ENCODE measurements around the gene TCOF1.

The TCOF1 gene

GRCh38 chr5:150391064-150391834 lies 33.8 kb downstream of the TCOF1 start:
- no peak for DNase-seq (ENCODE audit: low spot score)

- DNase-seq (ENCODE audit: low spot score) = no peak
These were observed 34.5 kb downstream of the TCOF1 start for GRCh38 chr5:150391986-150392385.

GRCh38 chr5:150392680-150393079 lies 35.2 kb downstream of the TCOF1 start:
- no peak for DNase-seq (ENCODE audit: low spot score)

GRCh38 chr5:150393096-150393645 lies 35.7 kb downstream of the TCOF1 start:
- DNase-seq (ENCODE audit: low spot score) = no peak

GRCh38 chr5:150394131-150394530 lies 36.6 kb downstream of the TCOF1 start:
- DNase-seq (ENCODE audit: low spot score) = no peak

- no peak for DNase-seq (ENCODE audit: low spot score)
These were observed 37.6 kb downstream of the TCOF1 start for GRCh38 chr5:150394912-150395687.

- no peak for DNase-seq (ENCODE audit: low spot score)
These were observed 38.1 kb downstream of the TCOF1 start for GRCh38 chr5:150395688-150395975.

- no peak for DNase-seq (ENCODE audit: low spot score)
These were observed 38.8 kb downstream of the TCOF1 start for GRCh38 chr5:150396267-150396666.

- peak; percentile 77 for DNase-seq (ENCODE audit: low spot score)
These were observed 39.8 kb downstream of the TCOF1 start for GRCh38 chr5:150397146-150397781.

GRCh38 chr5:150397782-150398721 lies 40.6 kb downstream of the TCOF1 start:
- DNase-seq (ENCODE audit: low spot score) = no peak

GRCh38 chr5:150398722-150399523 lies 41.4 kb downstream of the TCOF1 start:
- DNase-seq (ENCODE audit: low spot score) = no peak

- DNase-seq (ENCODE audit: low spot score) = peak; percentile 40
These were observed 42.2 kb downstream of the TCOF1 start for GRCh38 chr5:150399524-150400211.

- no peak for DNase-seq (ENCODE audit: low spot score)
These were observed 43.0 kb downstream of the TCOF1 start for GRCh38 chr5:150400316-150401075.

- no peak for DNase-seq (ENCODE audit: low spot score)
These were observed 43.5 kb downstream of the TCOF1 start for GRCh38 chr5:150401076-150401375.

- no peak for DNase-seq (ENCODE audit: low spot score)
These were observed 44.1 kb downstream of the TCOF1 start for GRCh38 chr5:150401376-150402228.

- no peak for DNase-seq (ENCODE audit: low spot score)
These were observed 44.8 kb downstream of the TCOF1 start for GRCh38 chr5:150402229-150402773.

GRCh38 chr5:150402901-150403342 lies 45.4 kb downstream of the TCOF1 start:
- no peak for DNase-seq (ENCODE audit: low spot score)

- DNase-seq (ENCODE audit: low spot score) = no peak
These were observed 46.6 kb downstream of the TCOF1 start for GRCh38 chr5:150404121-150404520.
